ENCODE measurements around the gene ADAMTS6. TPM values are rescaled to one million over a fixed set of nuclear protein-coding genes. Genes with fewer than 3 reads are reported as not detected.

Gene ADAMTS6
- total RNA-seq, 2 experiments from 2014 or later, result 1.1 to 1.9 TPM

GRCh38 chr5:65137631-65138030 is 344.1 kb downstream of the ADAMTS6 start:
- H3K4me1 Mint-ChIP-seq (ENCODE audit: low read depth), result no peaks in the 10 kb centered on the region
- ChIA-PET CTCF (no interaction called here), POLR2A (no interaction called here)
- no peaks in the 10 kb centered on the region for H3K27me3 Mint-ChIP-seq
- TF ChIP-seq, protein P1, sequence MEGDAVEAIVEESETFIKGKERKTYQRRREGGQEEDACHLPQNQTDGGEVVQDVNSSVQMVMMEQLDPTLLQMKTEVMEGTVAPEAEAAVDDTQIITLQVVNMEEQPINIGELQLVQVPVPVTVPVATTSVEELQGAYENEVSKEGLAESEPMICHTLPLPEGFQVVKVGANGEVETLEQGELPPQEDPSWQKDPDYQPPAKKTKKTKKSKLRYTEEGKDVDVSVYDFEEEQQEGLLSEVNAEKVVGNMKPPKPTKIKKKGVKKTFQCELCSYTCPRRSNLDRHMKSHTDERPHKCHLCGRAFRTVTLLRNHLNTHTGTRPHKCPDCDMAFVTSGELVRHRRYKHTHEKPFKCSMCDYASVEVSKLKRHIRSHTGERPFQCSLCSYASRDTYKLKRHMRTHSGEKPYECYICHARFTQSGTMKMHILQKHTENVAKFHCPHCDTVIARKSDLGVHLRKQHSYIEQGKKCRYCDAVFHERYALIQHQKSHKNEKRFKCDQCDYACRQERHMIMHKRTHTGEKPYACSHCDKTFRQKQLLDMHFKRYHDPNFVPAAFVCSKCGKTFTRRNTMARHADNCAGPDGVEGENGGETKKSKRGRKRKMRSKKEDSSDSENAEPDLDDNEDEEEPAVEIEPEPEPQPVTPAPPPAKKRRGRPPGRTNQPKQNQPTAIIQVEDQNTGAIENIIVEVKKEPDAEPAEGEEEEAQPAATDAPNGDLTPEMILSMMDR (IDR thresholded peaks at IDR 0.05), result no peak
- no peak overlapping the region for H3K27ac Mint-ChIP-seq
- DNase-seq (no peak), ATAC-seq (no peak)
- intact Hi-C loops (cut with micrococcal nuclease), result no loop called here
- H3K36me3 Mint-ChIP-seq (ENCODE audit: low read depth), result no peaks in the 10 kb centered on the region
- H3K9me3 Mint-ChIP-seq, result no peaks in the 10 kb centered on the region
- H3K4me3 Mint-ChIP-seq, result no peak overlapping the region

DNA sequence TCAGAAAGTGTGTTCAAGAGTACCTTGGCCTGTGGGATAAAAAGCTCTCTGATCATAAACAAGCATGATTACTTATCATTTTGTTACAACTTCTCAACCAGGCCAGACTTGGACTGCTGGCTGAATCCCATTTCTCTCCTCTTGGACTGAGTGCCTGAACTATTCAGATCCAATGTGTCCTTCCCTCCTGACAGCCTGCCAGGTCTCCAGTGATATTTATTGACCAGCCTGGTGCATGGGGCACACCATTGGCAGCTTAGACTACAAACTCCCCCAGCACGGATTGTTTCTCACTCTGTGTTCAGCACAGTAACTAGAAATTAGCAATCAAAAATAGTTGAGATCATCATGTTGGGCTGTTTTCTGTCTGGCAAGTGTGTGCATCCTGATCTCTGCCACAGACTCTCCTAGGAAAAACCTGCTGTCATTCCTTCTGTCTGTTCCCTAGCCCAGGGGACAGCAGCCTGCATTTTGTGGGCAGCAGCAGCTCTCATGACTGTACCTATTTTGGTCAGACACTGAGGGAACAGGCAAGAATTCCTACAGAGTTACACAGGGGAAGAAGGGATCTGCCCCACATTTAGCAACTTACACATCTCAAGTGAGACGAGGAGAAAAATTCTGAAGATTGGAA is 348.1 kb downstream of the ADAMTS6 start:
- Mint-ChIP-seq H3K27ac (no peak overlapping the region), H3K36me3 (ENCODE audit: low read depth) (no peaks in the 10 kb centered on the region), H3K4me1 (ENCODE audit: low read depth) (no peaks in the 10 kb centered on the region), H3K4me3 (no peak overlapping the region), H3K9me3 (no peaks in the 10 kb centered on the region), H3K27me3 (no peaks in the 10 kb centered on the region)
- TF ChIP-seq, protein P1 (IDR thresholded peaks at IDR 0.05), result no peak
- POLR2A ChIA-PET, result no interaction called here
- DNase-seq (no peak), ATAC-seq (no peak)
- intact Hi-C loops (cut with micrococcal nuclease), result no loop called here
- CTCF ChIA-PET, result no interaction called here

- H3K27ac Mint-ChIP-seq, result no peak overlapping the region
- ChIA-PET POLR2A (no interaction called here), CTCF (no interaction called here)
- no peak for DNase-seq
- no peak overlapping the region for H3K4me3 Mint-ChIP-seq
- H3K9me3 Mint-ChIP-seq, result no peaks in the 10 kb centered on the region
- ATAC-seq, result no peak
- no peaks in the 10 kb centered on the region for H3K4me1 Mint-ChIP-seq (ENCODE audit: low read depth)
- intact Hi-C loops (cut with micrococcal nuclease), result no loop called here
- H3K36me3 Mint-ChIP-seq (ENCODE audit: low read depth), result no peaks in the 10 kb centered on the region
- TF ChIP-seq, protein P1 (IDR thresholded peaks at IDR 0.05), result no peak
- H3K27me3 Mint-ChIP-seq, result no peaks in the 10 kb centered on the region
These were observed 349.3 kb downstream of the ADAMTS6 start for GRCh38 chr5:65132386-65132785.

DNA sequence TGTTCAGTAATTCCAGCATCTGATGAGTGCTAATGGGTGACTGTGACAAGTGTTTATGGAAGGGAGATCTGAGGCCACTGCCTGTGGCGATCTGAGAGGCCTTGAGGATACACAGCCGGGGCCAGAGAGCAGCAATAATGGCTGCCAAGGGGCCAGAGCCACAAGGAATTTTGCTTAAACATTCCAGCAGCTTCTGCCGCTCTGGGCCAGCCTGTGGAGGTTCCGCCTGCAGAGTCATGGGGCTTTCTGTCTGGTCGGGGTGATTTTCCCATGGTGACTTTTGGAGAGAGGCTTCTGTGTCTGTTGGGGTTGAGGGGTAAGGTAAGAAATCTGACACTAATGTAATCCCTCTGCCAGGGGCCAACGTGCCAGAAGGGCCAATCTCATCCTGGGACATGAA is 353.5 kb downstream of the ADAMTS6 start:
- no peaks in the 10 kb centered on the region for H3K9me3 Mint-ChIP-seq
- no peaks in the 10 kb centered on the region for H3K36me3 Mint-ChIP-seq (ENCODE audit: low read depth)
- ChIA-PET POLR2A (no interaction called here), CTCF (no interaction called here)
- H3K27ac Mint-ChIP-seq, result no peak overlapping the region
- ATAC-seq (no peak), DNase-seq (no peak)
- no peak overlapping the region for H3K4me3 Mint-ChIP-seq
- intact Hi-C loops (cut with micrococcal nuclease), result no loop called here
- TF ChIP-seq, protein P1 (IDR thresholded peaks at IDR 0.05), result no peak
- no peaks in the 10 kb centered on the region for H3K4me1 Mint-ChIP-seq (ENCODE audit: low read depth)
- H3K27me3 Mint-ChIP-seq, result no peaks in the 10 kb centered on the region

DNA sequence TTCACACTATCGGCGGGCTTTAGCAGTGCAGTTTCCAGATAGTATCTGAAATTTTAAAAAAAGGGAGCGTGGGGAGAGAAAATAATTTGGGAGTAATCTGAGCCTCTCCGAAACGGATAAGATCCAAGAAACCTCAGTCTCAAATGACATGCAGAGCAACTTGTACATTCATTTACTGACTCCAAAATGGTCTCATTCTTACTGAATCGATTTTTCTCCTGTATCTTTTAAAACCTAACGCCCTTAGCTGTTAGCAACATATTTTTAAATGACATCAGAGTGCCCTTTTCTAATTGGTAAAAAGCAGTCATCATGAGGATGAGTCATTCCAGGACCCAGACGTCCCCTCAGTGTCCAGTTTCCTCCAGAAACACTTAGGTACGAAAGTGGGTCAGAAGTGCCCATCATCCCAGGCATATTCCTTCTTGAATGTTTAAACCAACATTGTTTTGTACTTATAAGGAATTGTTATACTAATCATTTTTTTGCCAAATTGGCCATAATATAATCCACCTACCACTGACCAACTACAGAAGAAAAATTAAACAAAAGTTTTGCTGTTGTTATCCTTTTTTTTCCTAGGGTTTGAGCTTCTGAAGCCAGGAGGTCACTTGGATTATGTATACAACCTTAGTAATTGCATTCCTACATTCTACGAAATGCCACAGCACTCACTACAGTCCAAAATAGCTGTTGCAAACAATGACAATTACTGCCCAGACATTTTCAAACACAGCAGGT is 354.4 kb downstream of the ADAMTS6 start:
- no peaks in the 10 kb centered on the region for H3K27me3 Mint-ChIP-seq
- CTCF ChIA-PET, result no interaction called here

More for the DNA sequence above, 354.4 kb downstream of the ADAMTS6 start:
- Mint-ChIP-seq H3K4me1 (ENCODE audit: low read depth) (no peaks in the 10 kb centered on the region), H3K36me3 (ENCODE audit: low read depth) (no peaks in the 10 kb centered on the region), H3K4me3 (no peak overlapping the region), H3K27ac (no peak overlapping the region), H3K9me3 (no peaks in the 10 kb centered on the region)
- TF ChIP-seq, protein P1 (IDR thresholded peaks at IDR 0.05), result no peak
- POLR2A ChIA-PET, result no interaction called here
- ATAC-seq, result no peak
- DNase-seq, result no peak
- intact Hi-C loops (cut with micrococcal nuclease), result no loop called here
